Left kidney (tissue), 2 donors: Measurements from ENCODE around the gene CLDN11. TPM values are rescaled to one million over a fixed set of nuclear protein-coding genes. Genes with fewer than 3 reads are reported as not detected.

Experiments
- DNase-seq: peaks from one replicate; pipeline ENCODE4 v3.0.0-alpha.2; 2013
- polyA plus RNA-seq: library from polyadenylated mRNA; unstranded; fragments of 120-200 nt; gene quantifications from one replicate; pipeline ENCODE4 v1.2.1, GENCODE V29; 2013; ENCODE audit not compliant: insufficient read length

The CLDN11 gene
- polyA plus RNA-seq, 1 donor, result 192 TPM

DNA sequence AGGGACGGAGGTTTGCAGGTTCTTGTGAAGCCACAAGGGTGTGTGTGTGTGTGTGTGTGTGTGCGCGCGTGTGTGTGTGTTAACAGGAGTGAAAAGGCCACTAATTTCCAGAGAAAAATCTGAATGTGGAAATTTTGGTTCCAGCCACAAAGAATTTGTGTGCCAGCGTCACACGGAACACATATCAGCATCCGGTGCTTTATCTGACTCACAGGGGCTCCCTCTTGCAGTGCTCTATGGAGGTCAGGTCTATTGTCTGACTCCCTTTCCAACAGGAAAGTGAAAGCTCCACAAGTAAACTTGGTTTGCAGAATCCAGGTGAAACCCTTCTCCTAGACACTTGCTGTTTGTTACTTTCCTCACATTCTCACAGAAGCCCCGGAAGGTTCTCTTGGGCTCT is 6.2 kb downstream of the CLDN11 start:
- no peak for DNase-seq

DNA sequence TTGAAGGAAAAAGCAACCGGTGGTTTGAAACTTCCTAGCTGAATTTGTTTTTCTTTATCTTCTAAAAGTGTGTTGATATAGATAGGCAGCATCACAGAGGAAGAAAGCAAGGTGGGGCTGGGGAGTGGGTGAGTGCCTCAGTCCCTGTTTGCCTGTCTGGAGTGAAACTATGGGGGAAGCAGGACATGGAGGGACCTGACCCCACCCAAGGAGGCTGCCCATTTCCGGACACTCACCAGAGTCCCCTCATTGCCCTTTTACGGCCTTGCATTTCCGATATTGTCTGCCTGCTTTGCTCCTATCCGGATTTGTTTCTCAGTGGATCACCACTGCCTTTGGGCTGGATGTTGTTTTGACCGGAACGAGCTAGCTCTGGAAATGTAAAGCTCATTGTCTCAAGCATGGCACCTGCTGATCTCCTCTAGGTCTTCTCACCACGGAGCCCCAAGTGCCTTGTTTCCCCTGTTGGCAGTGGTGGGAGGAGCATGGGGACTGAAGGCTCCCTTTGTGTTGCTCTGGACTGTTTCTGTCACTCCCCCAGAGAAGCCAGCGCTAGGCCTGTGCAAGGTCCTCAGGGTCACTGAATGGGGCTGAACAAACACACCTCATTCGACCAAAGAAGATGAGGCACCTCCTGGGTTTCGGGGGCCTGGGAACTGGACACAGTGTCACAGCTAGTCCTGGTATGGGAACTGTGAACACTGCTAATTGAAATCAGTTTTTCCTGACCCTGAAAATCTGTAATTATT is 7.0 kb downstream of the CLDN11 start:
- DNase-seq, result no peak

DNA sequence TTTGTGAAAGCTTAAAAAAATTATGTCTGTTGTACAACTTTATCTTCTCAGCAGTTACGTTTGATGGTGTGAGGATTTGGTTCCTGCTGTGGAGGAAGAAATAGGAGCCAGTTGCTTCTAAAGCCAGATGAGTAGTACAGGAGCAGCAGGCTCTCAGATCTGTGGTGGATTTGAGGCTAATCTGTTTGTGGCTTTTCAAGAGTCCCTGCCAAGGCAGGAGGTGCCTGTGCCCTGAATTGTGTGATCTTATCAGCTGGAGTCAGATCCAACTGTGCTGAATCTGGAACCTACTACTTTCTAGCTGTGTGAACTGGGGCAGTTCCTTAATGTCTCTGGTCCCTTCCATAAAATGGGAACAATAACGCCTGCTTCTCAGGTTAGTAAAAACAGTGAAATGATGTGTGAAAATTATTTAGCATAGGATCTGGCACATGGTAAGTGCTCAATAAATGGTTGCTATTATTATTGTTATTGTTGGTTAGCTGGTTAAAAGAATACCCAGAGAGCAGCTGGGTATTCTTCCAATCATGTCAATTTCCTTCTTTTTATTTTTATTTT is 7.7 kb downstream of the CLDN11 start:
- DNase-seq, result no peak

DNA sequence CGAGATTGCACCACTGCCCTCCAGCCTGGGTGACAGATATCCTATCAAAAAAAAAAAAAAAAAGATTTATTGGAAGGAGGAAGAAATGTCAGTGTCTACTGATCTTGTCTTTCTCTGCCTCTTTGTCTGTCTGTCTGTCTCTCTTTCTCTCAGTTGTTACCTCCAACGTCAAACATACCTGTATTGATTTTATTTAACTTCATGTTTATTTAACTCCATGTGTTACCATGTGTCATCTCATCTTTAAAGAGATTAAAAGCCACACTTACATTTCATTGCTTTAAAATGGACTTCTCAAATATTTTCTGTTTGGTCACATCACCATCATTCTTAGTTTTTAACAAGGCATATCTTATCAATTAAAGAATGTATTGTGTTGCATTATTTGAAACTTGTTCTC is 9.4 kb downstream of the CLDN11 start:
- no peak for DNase-seq

DNA sequence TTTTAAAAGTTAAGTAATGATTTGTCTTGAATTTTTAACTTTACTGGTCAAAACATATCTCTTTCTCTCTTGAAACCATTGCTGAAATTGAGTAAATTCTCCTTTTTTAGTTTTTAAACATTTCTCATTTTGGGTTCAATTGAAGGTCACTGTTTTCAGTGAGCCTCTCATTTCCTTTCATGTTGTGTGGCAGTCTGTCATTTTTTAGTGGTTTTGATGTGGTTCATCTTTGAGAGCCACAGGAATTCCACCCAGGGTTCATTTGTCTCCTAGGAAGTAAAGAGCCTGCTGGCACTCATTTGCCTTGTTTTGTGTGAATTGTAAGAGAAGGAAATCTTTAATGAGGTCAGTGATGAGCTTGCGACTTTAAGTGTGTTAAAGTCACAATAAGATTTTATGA is 10.4 kb downstream of the CLDN11 start:
- no peak for DNase-seq

DNA sequence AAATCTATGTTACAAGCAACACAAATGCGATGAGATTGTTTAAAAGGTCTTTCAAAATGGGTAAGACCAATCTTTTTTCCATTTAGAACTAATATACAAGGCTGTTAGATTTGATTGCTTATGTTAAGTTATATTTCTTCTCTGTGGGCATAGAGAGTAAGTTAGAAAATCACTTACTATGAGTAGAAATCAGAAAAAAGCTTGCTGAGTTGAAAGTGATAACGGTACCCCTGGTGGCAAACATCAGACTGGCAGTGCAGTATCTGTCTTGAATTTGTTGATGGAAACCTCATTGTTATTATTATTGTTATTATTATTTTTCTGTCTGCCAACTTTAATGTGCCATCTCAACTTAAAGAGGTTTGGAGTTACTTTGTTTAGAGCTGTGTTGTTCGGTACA is 12.4 kb downstream of the CLDN11 start:
- DNase-seq, result no peak

DNA sequence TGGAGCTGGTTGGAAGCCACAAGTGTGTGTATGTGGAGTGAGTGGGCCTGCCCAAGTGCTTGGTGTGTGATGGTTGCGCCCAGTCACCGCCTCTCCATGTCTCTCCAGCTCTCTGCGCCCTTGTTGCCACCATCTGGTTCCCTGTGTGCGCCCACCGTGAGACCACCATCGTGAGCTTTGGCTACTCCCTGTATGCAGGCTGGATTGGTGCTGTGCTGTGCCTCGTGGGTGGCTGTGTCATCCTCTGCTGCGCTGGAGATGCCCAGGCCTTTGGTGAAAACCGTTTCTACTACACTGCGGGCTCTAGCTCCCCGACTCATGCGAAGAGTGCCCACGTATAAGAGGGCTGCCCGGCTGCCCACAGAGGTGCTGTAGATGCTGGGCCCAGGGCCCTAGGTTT is 13.7 kb downstream of the CLDN11 start:
- DNase-seq, result no peak

DNA sequence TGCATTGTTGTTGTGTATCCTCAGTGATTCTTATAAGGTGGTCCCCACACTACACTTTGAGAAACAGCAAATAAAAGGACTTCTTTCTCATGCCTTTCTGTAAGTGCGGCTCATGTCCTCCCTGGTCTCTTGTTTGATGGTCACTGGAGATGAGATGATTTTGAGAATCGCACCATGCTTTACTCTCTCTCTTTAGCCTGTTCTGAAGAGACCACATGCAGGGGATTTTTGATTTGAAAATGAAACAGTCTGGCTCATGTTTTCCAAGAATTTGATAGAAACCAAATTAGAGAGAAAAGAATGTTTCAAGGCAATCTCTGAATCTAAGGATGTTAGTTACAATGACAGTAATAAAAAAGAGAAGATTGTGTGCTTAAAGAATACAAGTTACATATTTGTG is 18.0 kb downstream of the CLDN11 start:
- no peak for DNase-seq

DNA sequence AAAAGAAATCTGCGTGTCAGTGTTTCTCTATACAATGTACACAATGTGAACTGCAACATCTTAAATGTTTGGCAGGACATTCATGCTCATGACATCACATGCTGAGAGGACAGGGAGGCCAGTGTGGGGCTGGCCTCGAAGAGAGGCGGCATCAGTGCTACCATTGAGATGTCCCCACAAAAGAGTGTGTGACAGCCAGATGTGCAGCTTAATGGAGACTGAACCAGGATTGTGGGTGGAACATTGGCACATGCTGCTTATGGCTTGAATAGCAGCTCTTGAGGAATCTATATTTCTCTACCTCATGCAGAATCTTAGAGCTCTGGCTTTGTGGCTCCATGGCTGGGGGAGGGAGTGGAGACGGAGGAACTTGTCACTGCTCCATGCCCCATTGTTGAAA is 18.5 kb downstream of the CLDN11 start:
- DNase-seq, result no peak

DNA sequence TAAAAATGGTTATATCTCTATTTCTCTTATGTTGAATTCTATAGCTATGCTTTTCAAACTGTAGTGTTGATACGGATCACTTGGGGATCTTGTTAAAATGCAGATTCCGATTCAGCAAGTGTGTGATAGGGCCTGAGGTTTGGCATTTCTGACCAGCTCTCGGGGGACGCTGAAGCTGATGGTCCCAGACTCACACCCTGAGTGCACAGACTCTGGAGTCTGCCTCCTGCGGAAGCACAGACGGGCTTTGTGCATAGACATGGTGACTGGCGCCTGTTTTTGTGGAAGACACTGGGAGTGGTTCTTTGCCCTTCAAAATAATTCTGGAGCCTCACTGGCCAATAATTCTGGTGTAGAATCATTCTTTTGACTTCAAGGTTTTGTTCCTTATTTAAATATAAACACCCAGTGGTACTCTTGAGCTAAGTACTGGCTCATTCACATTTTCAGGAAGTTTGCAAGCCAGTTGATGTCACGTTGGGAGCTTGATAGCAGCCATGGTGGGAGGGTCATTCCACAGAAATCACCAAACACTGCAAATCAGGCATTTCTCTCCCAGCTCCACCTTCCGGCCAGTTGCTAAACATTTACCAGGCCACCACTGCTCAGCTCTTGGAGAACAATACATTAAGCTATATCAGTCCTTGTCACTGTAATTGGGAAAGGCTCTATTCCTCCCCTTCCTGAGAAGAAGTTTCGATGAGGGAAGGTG is 19.2 kb downstream of the CLDN11 start:
- no peak for DNase-seq

DNA sequence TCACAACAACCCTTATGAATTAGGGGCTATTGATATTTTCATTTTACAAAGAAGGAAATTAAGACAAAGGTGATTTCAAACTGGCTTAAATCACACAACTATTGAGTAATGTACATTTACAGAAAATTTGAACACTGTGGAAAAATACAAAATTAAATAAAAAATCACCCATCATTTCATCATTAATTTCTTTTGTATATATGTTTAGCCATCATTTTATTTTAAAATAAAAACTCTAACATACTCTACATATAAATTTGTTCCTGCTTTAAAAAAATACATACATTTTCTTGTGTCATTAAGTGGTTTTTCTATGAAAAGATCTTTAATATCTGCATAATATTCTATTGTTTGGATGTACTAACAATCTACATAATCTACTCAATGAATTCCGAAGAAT is 20.2 kb downstream of the CLDN11 start:
- no peak for DNase-seq

DNA sequence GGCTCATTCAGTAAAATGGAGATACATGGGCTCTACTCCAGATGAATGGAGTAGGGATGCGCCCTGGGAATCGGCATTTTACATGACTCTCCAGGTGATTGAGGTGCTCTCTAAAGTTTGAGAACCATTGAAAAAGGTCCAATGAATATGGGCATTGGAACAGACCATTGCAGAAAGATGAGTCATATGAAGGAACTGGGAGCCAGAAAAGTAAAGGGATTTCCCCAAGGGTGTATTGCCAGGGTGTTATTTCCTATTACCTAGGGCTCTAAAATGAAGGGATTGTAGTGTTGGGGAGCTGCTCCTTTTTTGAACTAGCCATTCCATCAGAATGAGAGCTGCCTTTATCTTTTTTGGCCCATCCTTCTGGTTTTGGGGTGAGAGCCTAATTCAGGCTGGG is 21.7 kb downstream of the CLDN11 start:
- no peak for DNase-seq

DNA sequence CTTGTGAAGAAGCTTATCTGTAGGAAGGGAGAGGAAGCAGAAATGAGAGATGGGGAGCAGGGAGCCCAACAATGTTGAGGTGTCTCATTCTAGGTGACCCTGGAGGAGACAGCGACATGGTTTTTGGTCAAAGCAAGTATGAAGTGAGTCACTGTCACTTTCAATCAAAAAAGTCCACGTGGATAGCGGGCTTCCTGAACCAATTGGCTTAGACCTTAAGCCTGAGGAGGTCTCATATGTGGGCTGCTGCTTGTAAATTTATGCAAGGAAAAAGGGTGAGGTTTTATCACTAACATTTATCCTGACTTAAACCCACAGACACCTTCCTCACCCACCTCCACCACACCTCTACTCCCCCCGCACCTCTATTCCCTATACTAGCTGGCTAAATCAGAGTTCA is 22.7 kb downstream of the CLDN11 start:
- no peak for DNase-seq

DNA sequence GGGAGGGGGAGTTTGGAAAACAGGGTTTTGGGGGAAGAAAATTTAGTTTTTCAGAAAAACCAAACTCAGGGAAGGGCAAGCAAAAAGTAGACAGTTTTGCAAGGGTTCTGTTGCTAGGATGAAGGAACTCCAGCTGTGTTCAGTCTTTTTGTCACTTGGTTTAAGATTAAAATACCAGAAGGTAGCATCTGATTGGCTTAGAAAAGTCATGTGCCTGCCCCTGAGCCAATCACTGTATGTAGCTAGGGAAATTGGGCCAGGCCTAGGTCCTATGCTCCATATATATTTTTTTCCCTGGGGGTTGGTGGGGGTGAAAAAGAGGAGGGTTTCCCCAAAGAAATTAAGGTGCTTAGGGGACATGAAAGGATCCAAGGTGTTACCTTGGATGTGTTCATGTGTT is 24.3 kb downstream of the CLDN11 start:
- no peak for DNase-seq

DNA sequence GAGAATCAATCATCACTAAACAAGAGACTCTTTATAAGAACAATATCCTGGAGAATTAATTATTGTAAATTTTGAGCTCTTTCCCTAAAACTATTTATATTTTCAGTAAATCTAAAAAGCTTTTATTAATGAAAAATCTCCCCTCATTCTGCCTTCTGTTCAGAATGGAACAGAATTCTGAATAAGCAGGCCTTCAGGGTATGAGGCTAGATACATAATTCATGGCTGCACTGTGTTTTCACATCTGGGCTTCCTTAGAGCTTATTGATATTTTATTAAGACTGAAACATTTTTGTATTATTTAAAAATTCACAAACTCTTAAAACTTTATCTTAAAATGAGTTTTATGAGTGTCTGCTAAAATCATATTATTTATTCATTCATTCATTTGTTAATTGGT is 24.8 kb downstream of the CLDN11 start:
- DNase-seq, result no peak

DNA sequence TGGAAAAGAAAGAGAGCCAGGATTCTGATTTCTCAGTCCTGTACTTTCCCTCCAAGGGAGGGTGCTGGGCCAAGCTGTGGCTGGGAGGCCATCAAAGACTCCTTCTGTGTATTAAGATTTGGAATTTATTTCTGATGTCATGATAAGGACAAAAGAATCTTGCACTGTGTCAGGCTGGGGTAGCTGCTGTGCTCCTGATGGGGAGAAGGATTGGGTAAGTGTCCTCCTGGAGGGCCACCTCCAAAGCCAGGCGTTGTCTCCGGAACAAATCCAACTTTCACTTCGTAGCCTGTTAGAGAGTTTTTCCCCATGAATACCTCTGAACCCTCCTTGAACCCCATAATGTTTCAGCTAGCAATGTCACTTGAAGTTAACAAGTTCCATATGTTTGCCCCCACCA is 29.9 kb downstream of the CLDN11 start:
- DNase-seq, result no peak

DNA sequence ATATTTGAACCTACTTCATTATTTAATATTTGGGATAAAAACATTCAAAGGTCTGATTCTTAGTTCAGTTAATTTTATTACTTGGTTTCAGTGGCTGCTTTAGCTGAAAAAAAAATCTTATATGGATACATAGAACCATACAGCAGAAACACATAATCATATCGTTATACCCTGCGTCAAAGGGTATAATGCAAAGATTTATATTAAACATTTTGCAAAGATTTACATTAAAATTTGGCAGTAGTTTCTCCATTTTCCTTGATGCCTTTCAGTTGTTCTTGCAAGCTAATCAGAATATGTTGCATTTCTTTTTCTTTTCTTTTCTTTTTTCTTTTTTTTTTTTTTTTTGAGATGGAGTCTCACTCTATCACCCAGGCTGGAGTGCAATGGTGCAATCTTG is 31.4 kb downstream of the CLDN11 start:
- DNase-seq, result no peak

DNA sequence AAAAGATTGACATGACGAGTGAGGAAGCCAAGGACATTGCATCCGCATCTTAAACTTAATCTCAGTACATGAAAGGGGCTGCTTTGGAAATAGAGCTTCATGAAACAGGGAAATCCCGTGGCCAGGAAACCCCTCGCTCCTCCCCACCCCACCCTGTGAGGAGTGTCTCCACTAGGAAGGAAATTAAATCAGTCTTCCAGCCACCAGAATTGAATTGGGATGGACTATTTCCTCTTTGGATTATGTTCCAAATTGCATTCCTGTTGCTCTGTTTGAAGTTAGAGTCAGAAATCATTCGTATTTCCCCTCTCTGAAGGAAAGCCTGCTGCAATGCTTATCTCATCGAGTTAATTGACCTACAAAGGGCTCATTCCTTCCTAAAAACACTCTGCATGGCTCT is 35.8 kb downstream of the CLDN11 start:
- no peak for DNase-seq

DNA sequence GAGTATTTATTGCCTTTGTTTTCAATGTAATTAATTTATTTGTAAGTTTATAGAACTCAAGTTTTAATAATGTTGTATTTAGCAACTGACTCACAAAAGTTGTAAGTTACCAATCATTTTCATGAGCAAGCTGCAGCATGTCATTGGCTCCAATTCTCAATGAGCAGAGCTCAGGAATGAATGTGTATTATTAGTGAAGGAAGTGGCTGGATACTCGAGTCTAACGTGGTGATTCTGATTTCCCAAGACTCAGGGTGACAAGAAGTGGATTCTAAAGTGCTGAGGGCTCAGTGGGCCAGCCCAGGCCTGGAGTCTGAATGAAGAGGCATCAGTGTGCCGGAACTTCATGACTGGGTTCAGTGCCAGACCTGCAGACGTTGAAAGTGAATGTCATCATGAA is 39.6 kb downstream of the CLDN11 start:
- no peak for DNase-seq

DNA sequence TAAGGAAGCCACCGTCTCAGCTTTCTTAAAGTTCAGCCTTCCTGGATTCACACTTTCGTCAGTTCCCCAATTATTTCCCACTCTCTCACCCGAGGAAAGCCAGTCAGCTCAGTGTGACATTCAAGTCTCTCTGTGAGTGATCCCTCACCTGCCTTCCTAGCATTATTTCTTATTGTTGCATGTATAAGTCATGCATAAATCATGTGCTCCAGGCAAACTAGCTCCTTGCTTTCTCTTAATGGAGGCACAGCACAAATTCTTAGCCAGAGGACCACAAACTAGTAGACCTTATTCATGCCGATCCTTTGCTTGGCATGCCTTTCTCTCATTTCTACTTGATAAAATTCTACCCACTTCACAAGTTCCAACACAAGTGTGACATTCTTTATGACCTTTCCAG is 44.3 kb downstream of the CLDN11 start:
- no peak for DNase-seq

DNA sequence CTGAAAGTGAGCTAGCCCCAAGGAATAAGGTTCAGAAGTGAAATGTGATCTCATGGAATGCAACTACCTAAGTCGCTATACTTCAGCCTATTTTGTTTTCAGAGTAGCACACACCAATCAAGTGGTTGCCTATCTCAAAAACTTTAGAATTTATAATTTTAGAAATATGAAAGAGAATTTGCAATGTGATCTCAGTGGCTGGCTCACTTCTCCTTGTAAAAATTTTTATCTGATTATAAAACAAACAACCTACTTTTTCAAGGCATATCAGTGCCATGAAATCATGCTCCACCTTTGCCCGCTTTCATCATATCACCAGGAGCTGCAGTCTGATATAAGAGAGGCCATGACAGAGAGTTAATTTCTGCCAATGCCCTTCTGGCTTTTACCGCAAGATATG is 47.3 kb downstream of the CLDN11 start:
- DNase-seq, result no peak

DNA sequence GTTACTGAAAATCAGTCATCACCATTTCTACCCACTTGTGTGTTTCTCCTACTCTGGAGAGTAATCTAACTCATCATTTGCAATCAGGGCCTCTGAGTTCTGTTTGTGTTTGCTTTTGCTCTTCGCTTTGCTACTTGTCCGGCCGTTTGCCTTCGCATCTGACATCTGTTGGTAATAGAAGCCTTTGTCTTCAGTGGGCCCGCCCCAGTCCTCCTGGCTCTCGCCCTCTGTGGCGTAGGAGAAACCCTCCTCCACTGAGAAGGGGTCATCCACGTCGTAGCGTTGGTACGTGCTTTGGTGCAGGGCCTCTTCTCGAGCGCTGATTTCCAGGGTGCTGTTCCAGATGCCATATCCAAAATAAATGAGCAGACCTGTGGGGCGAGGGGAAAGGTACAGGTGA is 48.3 kb downstream of the CLDN11 start:
- DNase-seq, result no peak

DNA sequence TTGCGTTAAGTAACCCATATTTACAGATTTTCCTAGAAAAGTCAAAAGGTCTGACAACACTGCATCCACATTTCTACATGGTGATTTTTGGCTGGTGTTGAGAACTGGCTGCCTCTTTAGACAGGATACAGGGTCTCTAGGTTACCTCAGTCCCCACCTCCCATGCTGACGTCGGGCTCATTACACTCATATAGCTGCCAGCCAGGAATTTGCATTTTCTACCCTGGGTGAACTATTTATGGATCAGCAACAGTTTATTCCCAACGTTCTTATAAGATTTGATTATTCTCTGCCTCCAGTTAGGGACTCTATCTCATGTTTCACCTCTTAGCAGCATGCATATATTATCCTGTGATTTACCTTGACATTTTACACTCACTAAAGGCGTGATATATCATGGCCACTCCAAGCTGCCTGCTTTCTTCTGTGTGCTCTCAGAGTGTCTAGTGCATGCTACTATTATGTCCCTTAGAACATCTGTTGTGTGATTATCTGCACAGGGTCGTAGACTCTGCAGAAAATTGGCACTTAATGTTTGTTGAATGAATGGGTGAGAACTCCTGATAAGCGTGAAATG is 49.0 kb downstream of the CLDN11 start:
- no peak for DNase-seq
